Naive thymus-derived CD8-positive, alpha-beta T cell (primary cell): ENCODE results near the gene JDP2. TPM values are rescaled to one million over a fixed set of nuclear protein-coding genes. Genes with fewer than 3 reads are reported as not detected.

Experiments used
- ATAC-seq, 2 donors: fragments of 150-1000 bp; cut with Tn5 transposase in 1 of 2; sonication (Bioruptor Pico), chemical (Tn5 transposase) in 1 of 2; 1 replicate in 1 of 2; 2 replicates in 1 of 2; pipeline ENCODE4 v1.10.0; 2021; ENCODE audit warnings: mild to moderate bottlenecking in 2 of 2, moderate library complexity in 2 of 2
- POLR2A ChIA-PET: fragments of 350-600 bp; sonication (Branson Sonifier 250); formaldehyde crosslinking; loops from one replicate; lab custom pipeline; 2021; ENCODE audit warnings: antibody characterized with exemption; lab: Charles Lee
- DNase-seq, 10 donors: peaks; one replicate each; pipeline versions ENCODE4 v3.0.0 to v3.0.0-alpha.2; 2020 to 2022
- H3K27ac Mint-ChIP-seq, 10 donors: one replicate each; pipeline ENCODE4 v1.8.0; 2020 to 2022; ENCODE audit warnings: mild to moderate bottlenecking in 10 of 10, mixed read lengths in 10 of 10, moderate library complexity in 4 of 10, inconsistent platforms in 1 of 10
- H3K27me3 Mint-ChIP-seq, 5 donors: one replicate each; pipeline ENCODE4 v1.8.0; 2021 to 2022; ENCODE audit warnings: mixed read lengths in 5 of 5
- H3K36me3 Mint-ChIP-seq, 3 donors: one replicate each; pipeline ENCODE4 v1.8.0; 2020 to 2022; ENCODE audit warnings: mixed read lengths in 3 of 3, mild to moderate bottlenecking in 2 of 3, inconsistent platforms in 1 of 3
- H3K4me1 Mint-ChIP-seq, 4 donors: one replicate each; pipeline ENCODE4 v1.8.0; 2021 to 2022; ENCODE audit warnings: mixed read lengths in 4 of 4
- H3K4me3 Mint-ChIP-seq, 10 donors: one replicate each; pipeline ENCODE4 v1.8.0; 2020 to 2022; ENCODE audit warnings: mild to moderate bottlenecking in 10 of 10, mixed read lengths in 10 of 10, moderate library complexity in 6 of 10, inconsistent platforms in 1 of 10
- H3K9me3 Mint-ChIP-seq, 9 donors: one replicate each; pipeline ENCODE4 v1.8.0; 2020 to 2022; ENCODE audit warnings: mixed read lengths in 9 of 9, mild to moderate bottlenecking in 3 of 9, inconsistent platforms in 1 of 9, moderate library complexity in 1 of 9
- polyA plus RNA-seq, 3 donors: library from polyadenylated mRNA; unstranded; fragments of 300-500 nt; fragmentation: Illumina TruSeq; gene quantifications; one replicate each; pipeline ENCODE4 v1.2.3, GENCODE V29; 2021
- total RNA-seq, 8 experiments: library from RNA in 2 of 8; stranded (reverse) in 2 of 8; gene quantifications; one replicate each; pipeline ENCODE4 v1.2.3 and lab custom pipeline; 2021 to 2026

JDP2 gene
- total and polyA plus RNA-seq, 5 experiments from 2014 or later = 0.75 to 1.0 TPM; not detected in 3

- no peak for DNase-seq
- Mint-ChIP-seq H3K9me3 (peaks cover 0 to 4% (median 0%) of the 10 kb centered on the region in 9 donors), H3K4me1 (peaks cover 0 to 3% (median 0%) of the 10 kb centered on the region in 4 donors), H3K27ac (peak overlapping the region in 1 of 10 donors; percentile 32), H3K4me3 (no peak overlapping the region), H3K36me3 (peaks cover 0 to 4% (median 0%) of the 10 kb centered on the region in 3 donors), H3K27me3 (peaks cover 0 to 3% (median 0%) of the 10 kb centered on the region in 5 donors)
- POLR2A ChIA-PET = no interaction called here
- ATAC-seq = no peak
Measured at GRCh38 chr14:75395862-75396261, 32.0 kb upstream of the JDP2 start.

- peaks cover 0 to 4% (median 0%) of the 10 kb centered on the region in 3 donors for H3K36me3 Mint-ChIP-seq
- H3K4me1 Mint-ChIP-seq = peaks cover 0 to 3% (median 0%) of the 10 kb centered on the region in 4 donors
- H3K27me3 Mint-ChIP-seq = peaks cover 0 to 6% (median 0%) of the 10 kb centered on the region in 5 donors
- H3K27ac Mint-ChIP-seq = peak overlapping the region in 2 of 10 donors; percentile 22 to 37
- no peak overlapping the region for H3K4me3 Mint-ChIP-seq
- DNase-seq = no peak
- POLR2A ChIA-PET = no interaction called here
- H3K9me3 Mint-ChIP-seq = peaks cover 0 to 4% (median 0%) of the 10 kb centered on the region in 9 donors
- ATAC-seq = no peak
Measured at GRCh38 chr14:75399321-75399720, 28.5 kb upstream of the JDP2 start.

GRCh38 chr14:75399843-75400775 is 27.7 kb upstream of the JDP2 start:
- peak overlapping the region in 1 of 10 donors; percentile 18 for H3K27ac Mint-ChIP-seq
- no peak overlapping the region for H3K4me3 Mint-ChIP-seq
- H3K36me3 Mint-ChIP-seq = peaks cover 0 to 2% (median 0%) of the 10 kb centered on the region in 3 donors
- no peak for ATAC-seq
- H3K27me3 Mint-ChIP-seq = peaks cover 0 to 6% (median 0%) of the 10 kb centered on the region in 5 donors
- H3K4me1 Mint-ChIP-seq = peaks cover 0 to 3% (median 0%) of the 10 kb centered on the region in 4 donors
- H3K9me3 Mint-ChIP-seq = peaks cover 0 to 4% (median 0%) of the 10 kb centered on the region in 9 donors
- POLR2A ChIA-PET = no interaction called here
- DNase-seq = no peak

GRCh38 chr14:75401361-75401760 is 26.5 kb upstream of the JDP2 start:
- H3K27ac Mint-ChIP-seq = no peak overlapping the region
- peaks cover 0 to 3% (median 0%) of the 10 kb centered on the region in 5 donors for H3K27me3 Mint-ChIP-seq
- H3K4me1 Mint-ChIP-seq = peaks cover 0 to 3% (median 0%) of the 10 kb centered on the region in 4 donors
- H3K4me3 Mint-ChIP-seq = no peak overlapping the region
- DNase-seq (no peak), ATAC-seq (no peak)
- peaks cover 0 to 2% (median 0%) of the 10 kb centered on the region in 3 donors for H3K36me3 Mint-ChIP-seq
- POLR2A ChIA-PET = no interaction called here
- peaks cover 0 to 4% (median 0%) of the 10 kb centered on the region in 9 donors for H3K9me3 Mint-ChIP-seq

- Mint-ChIP-seq H3K27ac (no peak overlapping the region), H3K4me3 (no peak overlapping the region), H3K36me3 (peaks cover 0 to 2% (median 0%) of the 10 kb centered on the region in 3 donors), H3K4me1 (peaks cover 0 to 3% (median 0%) of the 10 kb centered on the region in 4 donors), H3K27me3 (peaks cover 0 to 3% (median 0%) of the 10 kb centered on the region in 5 donors), H3K9me3 (peaks cover 0 to 4% (median 0%) of the 10 kb centered on the region in 9 donors)
- POLR2A ChIA-PET = no interaction called here
- DNase-seq (no peak), ATAC-seq (no peak)
Measured at GRCh38 chr14:75402867-75403413, 24.9 kb upstream of the JDP2 start.

- H3K36me3 Mint-ChIP-seq = no peaks in the 10 kb centered on the region
- POLR2A ChIA-PET = no interaction called here
- H3K27me3 Mint-ChIP-seq = peaks cover 0 to 3% (median 0%) of the 10 kb centered on the region in 5 donors
- peaks cover 0 to 2% (median 0%) of the 10 kb centered on the region in 4 donors for H3K4me1 Mint-ChIP-seq
- H3K4me3 Mint-ChIP-seq = no peak overlapping the region
- H3K9me3 Mint-ChIP-seq = no peaks in the 10 kb centered on the region
- ATAC-seq = no peak
- H3K27ac Mint-ChIP-seq = no peak overlapping the region
- no peak for DNase-seq
Measured at GRCh38 chr14:75404847-75405246, 23.0 kb upstream of the JDP2 start.

- POLR2A ChIA-PET = no interaction called here
- H3K4me1 Mint-ChIP-seq = no peaks in the 10 kb centered on the region
- no peaks in the 10 kb centered on the region for H3K36me3 Mint-ChIP-seq
- ATAC-seq (no peak), DNase-seq (no peak)
- H3K27me3 Mint-ChIP-seq = peaks cover 0 to 3% (median 0%) of the 10 kb centered on the region in 5 donors
- H3K9me3 Mint-ChIP-seq = no peaks in the 10 kb centered on the region
- H3K27ac Mint-ChIP-seq = no peak overlapping the region
- no peak overlapping the region for H3K4me3 Mint-ChIP-seq
Measured at GRCh38 chr14:75406102-75406501, 21.7 kb upstream of the JDP2 start.

- Mint-ChIP-seq H3K4me1 (no peaks in the 10 kb centered on the region), H3K27me3 (peaks cover 0 to 2% (median 0%) of the 10 kb centered on the region in 5 donors), H3K27ac (no peak overlapping the region), H3K36me3 (no peaks in the 10 kb centered on the region), H3K4me3 (no peak overlapping the region), H3K9me3 (no peaks in the 10 kb centered on the region)
- no peak for DNase-seq
- no peak for ATAC-seq
- POLR2A ChIA-PET = no interaction called here
Measured at GRCh38 chr14:75406856-75407255, 21.0 kb upstream of the JDP2 start.

- H3K9me3 Mint-ChIP-seq = peaks cover 0 to 2% (median 0%) of the 10 kb centered on the region in 9 donors
- no peak for DNase-seq
- peak overlapping the region in 1 of 10 donors; percentile 43 for H3K27ac Mint-ChIP-seq
- no peaks in the 10 kb centered on the region for H3K36me3 Mint-ChIP-seq
- no peaks in the 10 kb centered on the region for H3K4me1 Mint-ChIP-seq
- ATAC-seq = no peak
- POLR2A ChIA-PET = no interaction called here
- H3K27me3 Mint-ChIP-seq = peaks cover 0 to under 1% (median 0%) of the 10 kb centered on the region in 5 donors
- H3K4me3 Mint-ChIP-seq = no peak overlapping the region
Measured at GRCh38 chr14:75409316-75410205, 18.3 kb upstream of the JDP2 start.

GRCh38 chr14:75411214-75411540 is 16.6 kb upstream of the JDP2 start:
- Mint-ChIP-seq H3K27me3 (no peaks in the 10 kb centered on the region), H3K4me1 (no peaks in the 10 kb centered on the region)
- POLR2A ChIA-PET = no interaction called here

GRCh38 chr14:75413013-75413412 is 14.8 kb upstream of the JDP2 start:
- no peak overlapping the region for H3K4me3 Mint-ChIP-seq
- H3K4me1 Mint-ChIP-seq = no peaks in the 10 kb centered on the region
- no peaks in the 10 kb centered on the region for H3K36me3 Mint-ChIP-seq
- POLR2A ChIA-PET = no interaction called here
- H3K9me3 Mint-ChIP-seq = peaks cover 0 to 2% (median 0%) of the 10 kb centered on the region in 9 donors
- no peak overlapping the region for H3K27ac Mint-ChIP-seq
- ATAC-seq (no peak), DNase-seq (no peak)
- H3K27me3 Mint-ChIP-seq = no peaks in the 10 kb centered on the region

More at GRCh38 chr14:75411214-75411540, 16.6 kb upstream of the JDP2 start:
- no peak for DNase-seq
- Mint-ChIP-seq H3K9me3 (peaks cover 0 to 2% (median 0%) of the 10 kb centered on the region in 9 donors), H3K36me3 (no peaks in the 10 kb centered on the region), H3K27ac (no peak overlapping the region), H3K4me3 (no peak overlapping the region)
- ATAC-seq = no peak

GRCh38 chr14:75417674-75418073 is 10.1 kb upstream of the JDP2 start:
- Mint-ChIP-seq H3K27me3 (no peaks in the 10 kb centered on the region), H3K4me3 (no peak overlapping the region), H3K9me3 (peaks cover 0 to 2% (median 0%) of the 10 kb centered on the region in 9 donors), H3K36me3 (no peaks in the 10 kb centered on the region), H3K27ac (no peak overlapping the region), H3K4me1 (peaks cover 1 to 16% (median 15%) of the 10 kb centered on the region in 4 donors)
- POLR2A ChIA-PET = no interaction called here
- no peak for DNase-seq
- no peak for ATAC-seq
